SK-N-SH treated with all-trans-retinoic acid at 6 μM for 48 hours (cell line): ENCODE results near the gene CLDN15.

ENCODE experiments used
- CSDC2 ChIP-seq: fragments of 250-450 bp; sonication (Bioruptor Pico); IDR thresholded peaks from 2 replicates; pipeline ENCODE4 v1.5.0; 2020; ENCODE audit warnings: mild to moderate bottlenecking, moderate library complexity
- OSR1 ChIP-seq: fragments of 250-450 bp; sonication (Bioruptor Pico); IDR thresholded peaks from 2 replicates; pipeline ENCODE4 v1.8.0; 2022; ENCODE audit warnings: moderate library complexity, mild to moderate bottlenecking, inconsistent platforms
- TOX ChIP-seq: fragments of 250-450 bp; sonication (Bioruptor Pico); IDR thresholded peaks from 2 replicates; pipeline ENCODE4 v1.8.0; 2021; ENCODE audit warnings: mild to moderate bottlenecking, moderate library complexity, borderline replicate concordance
- ZFP3 ChIP-seq: fragments of 250-450 bp; sonication (Bioruptor Pico); IDR thresholded peaks from 2 replicates; pipeline ENCODE4 v1.5.0; 2020; ENCODE audit warnings: mild to moderate bottlenecking, moderate library complexity
- ZFP30 ChIP-seq: fragments of 450-650 bp; formaldehyde crosslinking; IDR thresholded peaks from 2 replicates; pipeline ENCODE4 v1.5.0; 2022; ENCODE audit warnings: mild to moderate bottlenecking, moderate library complexity
- ZNF565 ChIP-seq: fragments of 450-650 bp; formaldehyde crosslinking; conservative IDR thresholded peaks from 2 replicates; pipeline ENCODE4 v1.5.0; 2020; ENCODE audit warnings: low read depth, mild to moderate bottlenecking, moderate library complexity
- ZNF70 ChIP-seq: fragments of 450-650 bp; formaldehyde crosslinking; IDR thresholded peaks from 2 replicates; pipeline ENCODE4 v1.5.0; 2020; ENCODE audit warnings: mild to moderate bottlenecking, moderate library complexity
- TF ChIP-seq, protein P1 (sequence below): fragments of 250-450 bp; sonication (Bioruptor Pico); IDR thresholded peaks from 2 replicates; pipeline ENCODE4 v1.8.0; 2020; ENCODE audit warnings: mild to moderate bottlenecking, moderate library complexity, borderline replicate concordance
- TF ChIP-seq, protein P2 (sequence below): fragments of 250-450 bp; sonication (Bioruptor Pico); IDR thresholded peaks from 2 replicates; pipeline ENCODE4 v1.5.0; 2020; ENCODE audit warnings: mild to moderate bottlenecking, moderate library complexity

DNA sequence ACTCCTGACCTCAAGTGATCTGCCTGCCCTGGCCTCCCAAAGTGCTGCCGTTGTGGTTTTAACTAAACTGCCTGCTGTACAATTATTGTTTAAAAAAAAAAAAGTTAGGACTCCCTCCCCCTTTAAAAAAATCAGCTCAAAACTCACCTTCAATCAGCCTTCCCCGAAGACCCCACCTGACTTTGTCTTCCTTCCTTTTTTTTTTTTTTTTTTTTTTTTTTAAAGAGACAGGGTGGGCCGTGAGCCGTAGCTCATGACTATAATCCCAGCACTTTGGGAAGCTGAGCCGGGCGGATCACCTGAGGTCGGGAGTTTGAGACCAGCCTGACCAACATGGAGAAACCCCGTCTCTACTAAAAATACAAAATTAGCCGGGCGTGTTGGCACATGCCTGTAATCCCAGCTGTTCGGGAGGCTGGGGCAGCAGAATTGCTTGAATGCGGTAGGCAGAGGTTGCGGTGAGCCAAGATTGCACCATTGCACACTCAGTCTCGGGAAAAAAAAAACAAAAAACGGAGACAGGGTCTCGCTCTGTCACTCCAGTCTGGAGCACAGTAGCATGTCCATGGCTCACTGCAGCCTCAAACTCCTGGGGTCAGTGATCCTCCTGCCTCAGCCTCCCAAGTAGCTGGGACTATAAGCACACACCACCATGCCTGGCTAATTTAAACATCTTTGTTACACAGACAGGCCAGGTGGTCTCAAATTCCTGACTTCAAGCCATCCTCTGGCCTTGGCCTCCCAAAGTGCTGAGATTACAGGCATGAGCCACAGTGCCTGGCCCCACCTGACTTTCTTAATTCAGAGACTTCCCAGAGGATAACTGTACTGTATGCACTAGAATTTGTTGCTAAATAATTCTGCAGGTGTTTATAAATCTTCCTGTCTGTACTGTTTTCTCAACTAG is 4.1 kb upstream of the CLDN15 start:
- TF ChIP-seq ZFP30 (CRISPR knock-in tag) = no peak
- TF ChIP-seq CSDC2 (CRISPR knock-in tag) = no peak
- TF ChIP-seq, protein P1, sequence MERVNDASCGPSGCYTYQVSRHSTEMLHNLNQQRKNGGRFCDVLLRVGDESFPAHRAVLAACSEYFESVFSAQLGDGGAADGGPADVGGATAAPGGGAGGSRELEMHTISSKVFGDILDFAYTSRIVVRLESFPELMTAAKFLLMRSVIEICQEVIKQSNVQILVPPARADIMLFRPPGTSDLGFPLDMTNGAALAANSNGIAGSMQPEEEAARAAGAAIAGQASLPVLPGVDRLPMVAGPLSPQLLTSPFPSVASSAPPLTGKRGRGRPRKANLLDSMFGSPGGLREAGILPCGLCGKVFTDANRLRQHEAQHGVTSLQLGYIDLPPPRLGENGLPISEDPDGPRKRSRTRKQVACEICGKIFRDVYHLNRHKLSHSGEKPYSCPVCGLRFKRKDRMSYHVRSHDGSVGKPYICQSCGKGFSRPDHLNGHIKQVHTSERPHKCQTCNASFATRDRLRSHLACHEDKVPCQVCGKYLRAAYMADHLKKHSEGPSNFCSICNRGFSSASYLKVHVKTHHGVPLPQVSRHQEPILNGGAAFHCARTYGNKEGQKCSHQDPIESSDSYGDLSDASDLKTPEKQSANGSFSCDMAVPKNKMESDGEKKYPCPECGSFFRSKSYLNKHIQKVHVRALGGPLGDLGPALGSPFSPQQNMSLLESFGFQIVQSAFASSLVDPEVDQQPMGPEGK = no peak
- no peak for TF ChIP-seq TOX (CRISPR knock-in tag)
- TF ChIP-seq OSR1 (CRISPR knock-in tag) = no peak
- TF ChIP-seq, protein P2, sequence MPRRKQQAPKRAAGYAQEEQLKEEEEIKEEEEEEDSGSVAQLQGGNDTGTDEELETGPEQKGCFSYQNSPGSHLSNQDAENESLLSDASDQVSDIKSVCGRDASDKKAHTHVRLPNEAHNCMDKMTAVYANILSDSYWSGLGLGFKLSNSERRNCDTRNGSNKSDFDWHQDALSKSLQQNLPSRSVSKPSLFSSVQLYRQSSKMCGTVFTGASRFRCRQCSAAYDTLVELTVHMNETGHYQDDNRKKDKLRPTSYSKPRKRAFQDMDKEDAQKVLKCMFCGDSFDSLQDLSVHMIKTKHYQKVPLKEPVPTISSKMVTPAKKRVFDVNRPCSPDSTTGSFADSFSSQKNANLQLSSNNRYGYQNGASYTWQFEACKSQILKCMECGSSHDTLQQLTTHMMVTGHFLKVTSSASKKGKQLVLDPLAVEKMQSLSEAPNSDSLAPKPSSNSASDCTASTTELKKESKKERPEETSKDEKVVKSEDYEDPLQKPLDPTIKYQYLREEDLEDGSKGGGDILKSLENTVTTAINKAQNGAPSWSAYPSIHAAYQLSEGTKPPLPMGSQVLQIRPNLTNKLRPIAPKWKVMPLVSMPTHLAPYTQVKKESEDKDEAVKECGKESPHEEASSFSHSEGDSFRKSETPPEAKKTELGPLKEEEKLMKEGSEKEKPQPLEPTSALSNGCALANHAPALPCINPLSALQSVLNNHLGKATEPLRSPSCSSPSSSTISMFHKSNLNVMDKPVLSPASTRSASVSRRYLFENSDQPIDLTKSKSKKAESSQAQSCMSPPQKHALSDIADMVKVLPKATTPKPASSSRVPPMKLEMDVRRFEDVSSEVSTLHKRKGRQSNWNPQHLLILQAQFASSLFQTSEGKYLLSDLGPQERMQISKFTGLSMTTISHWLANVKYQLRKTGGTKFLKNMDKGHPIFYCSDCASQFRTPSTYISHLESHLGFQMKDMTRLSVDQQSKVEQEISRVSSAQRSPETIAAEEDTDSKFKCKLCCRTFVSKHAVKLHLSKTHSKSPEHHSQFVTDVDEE (CRISPR knock-in tag) = no peak
- TF ChIP-seq ZNF565 (CRISPR knock-in tag) = no peak
- no peak for TF ChIP-seq ZFP3 (CRISPR knock-in tag)
- TF ChIP-seq ZNF70 = no peak
